GM12872 (cell line): ENCODE measurements around the gene PDE9A.

Experiments
- CTCF ChIP-seq: IDR thresholded peaks from 3 replicates; pipeline ENCODE4 v1.5.1; 2011; ENCODE audit warnings: low read depth, mild to moderate bottlenecking, low read length, moderate library complexity; ENCODE audit not compliant: insufficient read depth

Gene PDE9A

GRCh38 chr21:42688841-42689371 lies 35.5 kb downstream of the PDE9A start:
- TF ChIP-seq CTCF = no peak

DNA sequence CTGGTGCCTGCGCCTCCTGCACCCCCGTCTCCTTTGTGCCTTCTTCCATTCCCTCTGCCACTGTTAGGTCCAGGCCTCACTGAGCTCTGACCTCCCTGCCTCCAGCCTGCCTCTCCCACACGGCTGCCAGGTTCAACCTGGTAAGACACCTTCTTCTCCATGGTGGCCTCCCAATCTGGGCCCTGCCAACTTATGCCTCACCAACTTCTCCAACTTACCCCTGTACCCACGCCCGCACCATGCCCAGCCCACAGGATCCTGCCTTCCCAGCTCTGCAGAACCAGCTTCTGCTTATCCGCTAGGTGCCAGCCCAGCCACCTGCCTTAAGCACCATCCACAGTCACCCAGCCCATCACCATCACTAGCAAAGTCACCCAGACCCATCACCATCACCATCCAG lies 37.2 kb downstream of the PDE9A start:
- no peak for TF ChIP-seq CTCF

- TF ChIP-seq CTCF = no peak
These were observed 38.6 kb downstream of the PDE9A start for GRCh38 chr21:42691901-42692559.

DNA sequence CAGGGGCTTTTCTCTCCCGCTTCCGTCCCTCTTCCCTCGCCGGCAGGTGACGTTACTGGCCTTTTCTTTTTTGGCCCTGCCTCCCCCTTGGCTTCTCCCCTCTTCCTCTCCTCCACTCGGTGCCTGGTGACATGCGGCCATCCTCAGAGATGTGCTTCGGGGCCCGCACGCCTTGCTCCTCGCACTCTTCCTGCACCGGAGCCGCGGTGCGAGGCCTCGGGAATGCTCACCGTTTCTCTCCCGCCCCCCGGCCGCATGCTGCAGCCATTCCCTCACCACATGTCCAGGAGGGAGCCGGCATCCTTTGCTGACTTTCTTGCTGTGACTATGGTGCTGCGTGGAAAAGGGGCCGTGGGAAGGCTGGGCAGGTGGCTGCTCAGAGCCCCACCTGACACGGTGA lies 39.3 kb downstream of the PDE9A start:
- no peak for TF ChIP-seq CTCF

DNA sequence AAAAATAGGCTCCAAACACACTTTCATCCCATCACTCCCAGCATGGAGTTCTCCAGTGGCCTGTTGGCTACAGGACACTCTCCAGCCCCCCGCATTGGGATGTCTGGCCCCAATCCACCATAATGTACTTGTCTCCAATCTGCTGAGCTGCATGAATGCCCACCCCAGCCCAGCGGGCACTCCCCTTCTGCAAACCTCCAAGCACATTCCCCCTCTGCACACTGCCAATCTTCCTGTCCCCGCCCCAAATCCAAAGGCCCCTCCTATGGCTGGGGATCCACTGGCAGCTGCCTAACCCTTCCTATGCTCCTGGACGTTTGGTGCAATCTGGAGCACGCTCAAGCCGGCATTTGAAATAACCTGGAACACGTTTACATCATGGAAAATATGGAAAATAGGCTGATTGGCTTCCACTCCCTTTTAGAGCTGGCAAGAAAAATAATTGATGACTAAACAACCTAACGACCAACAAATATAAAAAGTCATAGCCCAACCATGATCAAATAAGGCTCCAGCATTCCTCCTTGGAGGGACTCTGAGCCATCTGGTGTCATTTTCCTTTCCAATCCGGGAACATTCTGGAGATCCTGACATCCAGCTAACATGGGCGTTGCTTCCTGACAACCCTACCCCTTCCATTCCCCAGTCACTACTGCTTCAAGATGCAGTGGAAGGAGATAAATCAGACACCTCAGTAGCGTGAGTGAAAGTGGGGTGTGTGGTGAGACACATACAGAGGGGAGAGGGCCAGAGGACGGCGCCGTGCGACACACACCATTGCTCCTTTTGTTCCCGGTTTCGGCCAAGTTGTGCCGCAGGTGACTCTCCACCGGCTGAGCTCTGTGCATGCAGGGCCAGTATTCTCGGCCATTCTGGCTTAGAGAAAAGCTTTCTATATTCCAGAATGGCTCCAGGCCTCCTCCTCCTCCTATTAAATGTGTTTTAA lies 41.6 kb downstream of the PDE9A start:
- TF ChIP-seq CTCF = no peak

GRCh38 chr21:42695697-42696380 lies 42.4 kb downstream of the PDE9A start:
- TF ChIP-seq CTCF = no peak

GRCh38 chr21:42696501-42697040 lies 43.1 kb downstream of the PDE9A start:
- TF ChIP-seq CTCF = no peak
